ENCODE measurements around the gene NQO2. TPM values are rescaled to one million over a fixed set of nuclear protein-coding genes. Genes with fewer than 3 reads are reported as not detected.

Gene NQO2
- total RNA-seq, 2 donors from 2014 or later = 50.8 to 199 TPM

GRCh38 chr6:3031857-3032640 is 32.4 kb downstream of the NQO2 start:
- Histone ChIP-seq H3K9ac (ENCODE audit: extremely low read depth, low read length, poor library complexity, severe bottlenecking) (no peak overlapping the region), H3K27ac (ENCODE audit: low read depth, low read length) (no peak overlapping the region), H3K9me3 (ENCODE audit: control insufficient read depth, low read length) (peaks cover 36% of the 10 kb centered on the region), H3K36me3 (ENCODE audit: control insufficient read depth, insufficient read depth, low read length) (no peaks in the 10 kb centered on the region), H3K4me1 (ENCODE audit: control insufficient read depth, insufficient read depth, low read length) (no peaks in the 10 kb centered on the region), H3K4me3 (ENCODE audit: low read length) (no peak overlapping the region), H3K27me3 (ENCODE audit: control insufficient read depth, insufficient read depth, low read length, poor library complexity, severe bottlenecking) (no peaks in the 10 kb centered on the region)
- peaks cover 7% of the 10 kb centered on the region for H3K27me3 Mint-ChIP-seq (ENCODE audit: insufficient read depth)
- 71 to 72% methylated on average over 11 to 15 of the region's 15 CpGs for WGBS, 2 experiments (ENCODE audit: insufficient coverage in 1 of 2, insufficient read length in 1 of 2)
- no peak overlapping the region for H3K27ac Mint-ChIP-seq
- no peak overlapping the region for H3K4me3 Mint-ChIP-seq
- DNase-seq = no peak
- TF ChIP-seq CTCF (conservative IDR thresholded peaks at IDR 0.05) = peak; percentile 53
- H3K4me1 Mint-ChIP-seq = no peaks in the 10 kb centered on the region
- H3K9me3 Mint-ChIP-seq = peaks cover 39% of the 10 kb centered on the region
- H3K36me3 Mint-ChIP-seq (ENCODE audit: low read depth) = peaks cover 2% of the 10 kb centered on the region

GRCh38 chr6:3032986-3033385 is 33.3 kb downstream of the NQO2 start:
- H3K9me3 Mint-ChIP-seq = peaks cover 41% of the 10 kb centered on the region
- H3K4me1 ChIP-seq (ENCODE audit: control insufficient read depth, insufficient read depth, low read length) = no peaks in the 10 kb centered on the region
- H3K9ac ChIP-seq (ENCODE audit: extremely low read depth, low read length, poor library complexity, severe bottlenecking) = no peak overlapping the region
- H3K27ac ChIP-seq (ENCODE audit: low read depth, low read length) = no peak overlapping the region
- H3K9me3 ChIP-seq (ENCODE audit: control insufficient read depth, low read length) = peaks cover 46% of the 10 kb centered on the region
- H3K36me3 Mint-ChIP-seq (ENCODE audit: low read depth) = no peaks in the 10 kb centered on the region
- no peak overlapping the region for H3K4me3 Mint-ChIP-seq
- peaks cover 10% of the 10 kb centered on the region for H3K27me3 Mint-ChIP-seq (ENCODE audit: insufficient read depth)
- 85 to 95% methylated on average over 3 of the region's 3 CpGs for WGBS, 2 experiments (ENCODE audit: insufficient coverage in 1 of 2, insufficient read length in 1 of 2)
- TF ChIP-seq CTCF (conservative IDR thresholded peaks at IDR 0.05) = no peak
- DNase-seq = no peak
- H3K27ac Mint-ChIP-seq = no peak overlapping the region
- peaks cover 1% of the 10 kb centered on the region for H3K4me1 Mint-ChIP-seq
- H3K27me3 ChIP-seq (ENCODE audit: control insufficient read depth, insufficient read depth, low read length, poor library complexity, severe bottlenecking) = no peaks in the 10 kb centered on the region
- no peak overlapping the region for H3K4me3 ChIP-seq (ENCODE audit: low read length)
- no peaks in the 10 kb centered on the region for H3K36me3 ChIP-seq (ENCODE audit: control insufficient read depth, insufficient read depth, low read length)

- Mint-ChIP-seq H3K4me1 (peaks cover 7% of the 10 kb centered on the region), H3K27ac (no peak overlapping the region), H3K9me3 (peaks cover 36% of the 10 kb centered on the region), H3K27me3 (ENCODE audit: insufficient read depth) (peaks cover 12% of the 10 kb centered on the region), H3K36me3 (ENCODE audit: low read depth) (no peaks in the 10 kb centered on the region), H3K4me3 (no peak overlapping the region)
- Histone ChIP-seq H3K36me3 (ENCODE audit: control insufficient read depth, insufficient read depth, low read length) (no peaks in the 10 kb centered on the region), H3K27me3 (ENCODE audit: control insufficient read depth, insufficient read depth, low read length, poor library complexity, severe bottlenecking) (no peaks in the 10 kb centered on the region), H3K9me3 (ENCODE audit: control insufficient read depth, low read length) (peaks cover 49% of the 10 kb centered on the region), H3K9ac (ENCODE audit: extremely low read depth, low read length, poor library complexity, severe bottlenecking) (no peak overlapping the region), H3K4me3 (ENCODE audit: low read length) (no peak overlapping the region), H3K4me1 (ENCODE audit: control insufficient read depth, insufficient read depth, low read length) (no peaks in the 10 kb centered on the region), H3K27ac (ENCODE audit: low read depth, low read length) (no peak overlapping the region)
- 95% methylated on average over 3 to 5 of the region's 5 CpGs for WGBS, 2 experiments (ENCODE audit: insufficient coverage in 1 of 2, insufficient read length in 1 of 2)
- DNase-seq = no peak
- TF ChIP-seq CTCF (conservative IDR thresholded peaks at IDR 0.05) = no peak
Measured at GRCh38 chr6:3033652-3034051, 34.0 kb downstream of the NQO2 start.

Data from endodermal cell (in vitro differentiated cells).